ENCODE data around the gene STYXL1. TPM values are rescaled to one million over a fixed set of nuclear protein-coding genes. Genes with fewer than 3 reads are reported as not detected.

STYXL1 gene
- total RNA-seq, 1 donor from 2014 or later: 45.3 TPM

- Mint-ChIP-seq H3K4me3 (ENCODE audit: unreplicated experiment) (no peak overlapping the region), H3K36me3 (ENCODE audit: low read depth, unreplicated experiment) (peaks cover 22% of the 10 kb centered on the region), H3K27me3 (ENCODE audit: low read depth, unreplicated experiment) (no peaks in the 10 kb centered on the region), H3K27ac (ENCODE audit: unreplicated experiment) (peak overlapping the region; percentile 72), H3K4me1 (ENCODE audit: low read depth, unreplicated experiment) (peaks cover 11% of the 10 kb centered on the region), H3K9me3 (ENCODE audit: unreplicated experiment) (no peaks in the 10 kb centered on the region)
- Histone ChIP-seq H3K79me2 (ENCODE audit: insufficient read depth, low read length) (no peaks in the 10 kb centered on the region), H2AFZ (ENCODE audit: low read depth, low read length) (no peak overlapping the region), H3K9me3 (ENCODE audit: insufficient read depth, low read depth, low read length) (no peaks in the 10 kb centered on the region), H3K4me3 (ENCODE audit: insufficient read depth, low read depth, low read length) (no peak overlapping the region), H3K9ac (ENCODE audit: low read length) (peak overlapping the region; percentile 10), H3K27me3 (ENCODE audit: insufficient read depth, low read length) (no peaks in the 10 kb centered on the region), H3K4me2 (ENCODE audit: low read length) (no peak overlapping the region), H3K36me3 (ENCODE audit: insufficient read depth, low read length) (peaks cover 5% of the 10 kb centered on the region), H4K20me1 (ENCODE audit: insufficient read depth, low read length) (peaks cover 16% of the 10 kb centered on the region), H3K27ac (ENCODE audit: low read depth, low read length) (no peak overlapping the region), H3K4me1 (ENCODE audit: insufficient read depth, low read length) (peaks cover 9% of the 10 kb centered on the region)
- DNase-seq (ENCODE audit: low read depth): no peak
- TF ChIP-seq EZH2 (IDR thresholded peaks at IDR 0.05; ENCODE audit: insufficient read depth, low read length): no peak
- TF ChIP-seq, protein P1, sequence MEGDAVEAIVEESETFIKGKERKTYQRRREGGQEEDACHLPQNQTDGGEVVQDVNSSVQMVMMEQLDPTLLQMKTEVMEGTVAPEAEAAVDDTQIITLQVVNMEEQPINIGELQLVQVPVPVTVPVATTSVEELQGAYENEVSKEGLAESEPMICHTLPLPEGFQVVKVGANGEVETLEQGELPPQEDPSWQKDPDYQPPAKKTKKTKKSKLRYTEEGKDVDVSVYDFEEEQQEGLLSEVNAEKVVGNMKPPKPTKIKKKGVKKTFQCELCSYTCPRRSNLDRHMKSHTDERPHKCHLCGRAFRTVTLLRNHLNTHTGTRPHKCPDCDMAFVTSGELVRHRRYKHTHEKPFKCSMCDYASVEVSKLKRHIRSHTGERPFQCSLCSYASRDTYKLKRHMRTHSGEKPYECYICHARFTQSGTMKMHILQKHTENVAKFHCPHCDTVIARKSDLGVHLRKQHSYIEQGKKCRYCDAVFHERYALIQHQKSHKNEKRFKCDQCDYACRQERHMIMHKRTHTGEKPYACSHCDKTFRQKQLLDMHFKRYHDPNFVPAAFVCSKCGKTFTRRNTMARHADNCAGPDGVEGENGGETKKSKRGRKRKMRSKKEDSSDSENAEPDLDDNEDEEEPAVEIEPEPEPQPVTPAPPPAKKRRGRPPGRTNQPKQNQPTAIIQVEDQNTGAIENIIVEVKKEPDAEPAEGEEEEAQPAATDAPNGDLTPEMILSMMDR (IDR thresholded peaks at IDR 0.05; ENCODE audit: insufficient read depth, low read depth, low read length): no peak
- FAIRE-seq: no peak
Measured at GRCh38 chr7:75969704-75970498, 77.9 kb downstream of the STYXL1 start.

GRCh38 chr7:75969182-75969581 lies 78.6 kb downstream of the STYXL1 start:
- Histone ChIP-seq H3K4me2 (ENCODE audit: low read length) (no peak overlapping the region), H3K4me3 (ENCODE audit: insufficient read depth, low read depth, low read length) (no peak overlapping the region), H3K36me3 (ENCODE audit: insufficient read depth, low read length) (peaks cover 4% of the 10 kb centered on the region), H3K9ac (ENCODE audit: low read length) (no peak overlapping the region), H4K20me1 (ENCODE audit: insufficient read depth, low read length) (peaks cover 16% of the 10 kb centered on the region), H3K9me3 (ENCODE audit: insufficient read depth, low read depth, low read length) (no peaks in the 10 kb centered on the region), H3K4me1 (ENCODE audit: insufficient read depth, low read length) (peaks cover 9% of the 10 kb centered on the region), H3K79me2 (ENCODE audit: insufficient read depth, low read length) (no peaks in the 10 kb centered on the region), H2AFZ (ENCODE audit: low read depth, low read length) (no peak overlapping the region), H3K27me3 (ENCODE audit: insufficient read depth, low read length) (no peaks in the 10 kb centered on the region), H3K27ac (ENCODE audit: low read depth, low read length) (no peak overlapping the region)
- no peaks in the 10 kb centered on the region for H3K27me3 Mint-ChIP-seq (ENCODE audit: low read depth, unreplicated experiment)
- FAIRE-seq (no peak), DNase-seq (ENCODE audit: low read depth) (no peak)
- H3K27ac Mint-ChIP-seq (ENCODE audit: unreplicated experiment): peak overlapping the region; percentile 72
- peaks cover 11% of the 10 kb centered on the region for H3K4me1 Mint-ChIP-seq (ENCODE audit: low read depth, unreplicated experiment)
- H3K9me3 Mint-ChIP-seq (ENCODE audit: unreplicated experiment): no peaks in the 10 kb centered on the region
- peaks cover 19% of the 10 kb centered on the region for H3K36me3 Mint-ChIP-seq (ENCODE audit: low read depth, unreplicated experiment)
- TF ChIP-seq EZH2 (IDR thresholded peaks at IDR 0.05; ENCODE audit: insufficient read depth, low read length): no peak
- TF ChIP-seq, protein P1 (IDR thresholded peaks at IDR 0.05; ENCODE audit: insufficient read depth, low read depth, low read length): no peak
- H3K4me3 Mint-ChIP-seq (ENCODE audit: unreplicated experiment): no peak overlapping the region

DNA sequence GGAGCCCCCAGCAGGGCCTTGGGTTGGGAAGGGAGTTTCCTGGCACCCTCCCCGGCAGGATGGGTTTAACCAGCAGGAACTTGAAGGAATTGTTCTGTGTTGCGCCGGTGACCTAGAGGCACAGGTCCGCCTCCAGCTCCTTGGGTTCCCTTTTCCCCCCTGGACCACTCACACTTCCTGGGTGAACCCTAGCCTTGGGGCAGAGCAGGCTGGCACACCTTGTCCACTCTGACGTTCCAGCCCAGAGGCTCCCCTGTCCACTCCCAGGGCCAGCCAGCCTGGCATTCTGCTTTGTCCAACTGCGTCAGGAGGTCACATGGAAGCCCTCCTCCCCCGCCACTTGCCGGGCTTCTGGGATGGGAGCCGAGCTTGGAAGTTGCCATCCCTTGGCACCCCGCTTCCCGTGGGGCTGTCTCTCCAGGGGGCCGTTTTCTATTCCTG lies 79.2 kb downstream of the STYXL1 start:
- H3K9me3 ChIP-seq (ENCODE audit: insufficient read depth, low read depth, low read length): no peaks in the 10 kb centered on the region
- H3K4me2 ChIP-seq (ENCODE audit: low read length): no peak overlapping the region
- peaks cover 11% of the 10 kb centered on the region for H3K4me1 ChIP-seq (ENCODE audit: insufficient read depth, low read length)
- Mint-ChIP-seq H3K27me3 (ENCODE audit: low read depth, unreplicated experiment) (no peaks in the 10 kb centered on the region), H3K27ac (ENCODE audit: unreplicated experiment) (no peak overlapping the region), H3K36me3 (ENCODE audit: low read depth, unreplicated experiment) (peaks cover 20% of the 10 kb centered on the region), H3K9me3 (ENCODE audit: unreplicated experiment) (no peaks in the 10 kb centered on the region), H3K4me3 (ENCODE audit: unreplicated experiment) (no peak overlapping the region), H3K4me1 (ENCODE audit: low read depth, unreplicated experiment) (peaks cover 11% of the 10 kb centered on the region)
- no peaks in the 10 kb centered on the region for H3K79me2 ChIP-seq (ENCODE audit: insufficient read depth, low read length)
- H3K36me3 ChIP-seq (ENCODE audit: insufficient read depth, low read length): no peaks in the 10 kb centered on the region
- H2AFZ ChIP-seq (ENCODE audit: low read depth, low read length): no peak overlapping the region
- TF ChIP-seq, protein P1 (IDR thresholded peaks at IDR 0.05; ENCODE audit: insufficient read depth, low read depth, low read length): no peak
- TF ChIP-seq EZH2 (IDR thresholded peaks at IDR 0.05; ENCODE audit: insufficient read depth, low read length): no peak
- H3K27ac ChIP-seq (ENCODE audit: low read depth, low read length): no peak overlapping the region
- no peak for DNase-seq (ENCODE audit: low read depth)
- H4K20me1 ChIP-seq (ENCODE audit: insufficient read depth, low read length): peaks cover 16% of the 10 kb centered on the region
- H3K9ac ChIP-seq (ENCODE audit: low read length): no peak overlapping the region
- no peak overlapping the region for H3K4me3 ChIP-seq (ENCODE audit: insufficient read depth, low read depth, low read length)
- no peaks in the 10 kb centered on the region for H3K27me3 ChIP-seq (ENCODE audit: insufficient read depth, low read length)
- no peak for FAIRE-seq

Data from astrocyte (in vitro differentiated cells and primary cell).